H1 (cell line): ENCODE data around the gene CUX1. TPM values are rescaled to one million over a fixed set of nuclear protein-coding genes. Genes with fewer than 3 reads are reported as not detected.

Experiments
- CTCF ChIA-PET: fragments of 300-600 bp; sonication (Branson Sonifier 250); formaldehyde crosslinking; loops from one replicate; lab custom pipeline; 2021; ENCODE audit not compliant: partially characterized antibody; lab: Charles Lee
- POLR2A ChIA-PET: fragments of 300-600 bp; sonication (Branson Sonifier 250); formaldehyde crosslinking; loops from one replicate; lab custom pipeline; 2021; ENCODE audit warnings: inconsistent platforms; ENCODE audit not compliant: partially characterized antibody; lab: Charles Lee
- DNase-seq, 2 experiments: peaks; one replicate each; pipeline versions ENCODE4 v3.0.0 to v3.0.0-alpha.2; 2010 to 2022; ENCODE audit warnings: low spot score in 2 of 2, low read depth in 1 of 2, mixed read lengths in 1 of 2
- FAIRE-seq: peaks from 2 replicates; lab custom pipeline; 2011; peaks lifted over from hg19 to GRCh38; lab: Jason Lieb, UNC
- H2AFZ ChIP-seq: 2 replicates; pipeline ENCODE4 v1.8.1; 2012; ENCODE audit warnings: low read length, inconsistent platforms
- H2AK5ac ChIP-seq: 2 replicates; pipeline ENCODE4 v1.6.1; 2013; ENCODE audit warnings: low read depth, low read length
- H2BK120ac ChIP-seq: replicated peaks from 2 replicates; pipeline ENCODE3; 2013; ENCODE audit warnings: low read depth, low read length, inconsistent platforms
- H2BK12ac ChIP-seq: 2 replicates; pipeline ENCODE4 v1.6.1; 2013; ENCODE audit warnings: low read depth, low read length
- H2BK15ac ChIP-seq: 2 replicates; pipeline ENCODE4 v1.6.1; 2013; ENCODE audit warnings: low read length
- H2BK20ac ChIP-seq: 2 replicates; pipeline ENCODE4 v1.6.1; 2013; ENCODE audit warnings: low read length
- H2BK5ac ChIP-seq: 2 replicates; pipeline ENCODE4 v1.6.1; 2013; ENCODE audit warnings: low read depth, low read length
- H3K14ac ChIP-seq: 2 replicates; pipeline ENCODE4 v1.6.1; 2013; ENCODE audit warnings: inconsistent platforms; ENCODE audit not compliant: insufficient read length
- H3K18ac ChIP-seq: 2 replicates; pipeline ENCODE4 v1.6.1; 2013; ENCODE audit warnings: low read length; ENCODE audit errors: extremely low read depth
- H3K23ac ChIP-seq: 2 replicates; pipeline ENCODE4 v1.6.1; 2013; ENCODE audit warnings: inconsistent platforms; ENCODE audit not compliant: insufficient read length
- H3K23me2 ChIP-seq: 2 replicates; pipeline ENCODE4 v1.6.1; 2013; ENCODE audit warnings: low read depth, low read length
- H3K27ac ChIP-seq: 2 replicates; pipeline ENCODE4 v1.6.1; 2011; ENCODE audit warnings: low read depth, low read length, inconsistent platforms
- H3K27me3 ChIP-seq, 4 experiments: replicated peaks in 1 of 4; 1 replicate in 1 of 4; 2 replicates in 3 of 4; pipeline versions ENCODE4 v1.6.1 to v1.8.1; 2011 to 2013; ENCODE audit warnings: low read length in 3 of 4, mild to moderate bottlenecking in 3 of 4, inconsistent platforms in 2 of 4, mixed read lengths in 2 of 4, moderate library complexity in 1 of 4; ENCODE audit not compliant: control insufficient read depth in 3 of 4, insufficient read depth in 3 of 4; ENCODE audit errors: extremely low read depth in 1 of 4
- H3K36me3 ChIP-seq, 4 experiments: 2 replicates each; pipeline versions ENCODE4 v1.6.1 to v1.8.1; 2011 to 2013; ENCODE audit warnings: mild to moderate bottlenecking in 4 of 4, low read length in 3 of 4, moderate library complexity in 2 of 4, control low read depth in 1 of 4, inconsistent platforms in 1 of 4; ENCODE audit not compliant: insufficient read depth in 4 of 4, control insufficient read depth in 2 of 4
- H3K4ac ChIP-seq: replicated peaks from 2 replicates; pipeline ENCODE3; 2013; ENCODE audit warnings: low read length, low read depth, mixed read lengths, inconsistent platforms; ENCODE audit not compliant: insufficient read length
- H3K4me1 ChIP-seq, 4 experiments: replicated peaks in 1 of 4; 1 replicate in 1 of 4; 2 replicates in 3 of 4; pipeline versions ENCODE4 v1.6.1 to v1.8.1; 2011 to 2013; ENCODE audit warnings: low read length in 3 of 4, inconsistent platforms in 2 of 4, mixed read lengths in 1 of 4; ENCODE audit not compliant: insufficient read depth in 4 of 4, control insufficient read depth in 3 of 4
- H3K4me2 ChIP-seq, 2 experiments: 2 replicates each; pipeline versions ENCODE4 v1.6.1 to v1.8.1; 2011 to 2013; ENCODE audit warnings: low read depth in 2 of 2, low read length in 2 of 2, control low read depth in 1 of 2, inconsistent platforms in 1 of 2, mild to moderate bottlenecking in 1 of 2; ENCODE audit not compliant: insufficient read depth in 1 of 2
- H3K4me3 ChIP-seq, 4 experiments: fragments of 200-600, 300-600 bp in 1 of 4; sonication (generic), shearing (Covaris generic), sonication (Bioruptor Twin) in 1 of 4; 2 replicates each; pipeline versions ENCODE4 v1.5.1 to v1.8.1; 2011 to 2016; ENCODE audit warnings: low read length in 4 of 4, low read depth in 3 of 4, control low read depth in 2 of 4, inconsistent platforms in 2 of 4, mild to moderate bottlenecking in 2 of 4, mixed read lengths in 1 of 4, moderate library complexity in 1 of 4; ENCODE audit not compliant: insufficient read depth in 2 of 4; ENCODE audit errors: extremely low read depth in 1 of 4
- H3K56ac ChIP-seq: replicated peaks from 2 replicates; pipeline ENCODE3; 2013; ENCODE audit warnings: low read depth, mild to moderate bottlenecking, mixed read lengths, low read length, inconsistent platforms; ENCODE audit not compliant: insufficient read length
- H3K79me1 ChIP-seq: 2 replicates; pipeline ENCODE4 v1.6.1; 2013; ENCODE audit warnings: low read depth, low read length, control low read depth
- H3K79me2 ChIP-seq, 2 experiments: 2 replicates each; pipeline versions ENCODE4 v1.6.1 to v1.8.1; 2012 to 2013; ENCODE audit warnings: low read length in 2 of 2, mild to moderate bottlenecking in 2 of 2, inconsistent platforms in 1 of 2; ENCODE audit not compliant: insufficient read depth in 2 of 2, control insufficient read depth in 1 of 2
- H3K9ac ChIP-seq, 4 experiments: replicated peaks in 1 of 4; 1 replicate in 1 of 4; 2 replicates in 3 of 4; pipeline versions ENCODE4 v1.6.1 to v1.8.1; 2011 to 2013; ENCODE audit warnings: low read depth in 3 of 4, low read length in 3 of 4, control low read depth in 2 of 4, mild to moderate bottlenecking in 2 of 4, moderate library complexity in 2 of 4, inconsistent platforms in 1 of 4; ENCODE audit errors: extremely low read depth in 1 of 4
- H3K9me3 ChIP-seq, 2 experiments: 2 replicates each; pipeline versions ENCODE4 v1.6.1 to v1.8.1; 2012 to 2013; ENCODE audit warnings: mild to moderate bottlenecking in 2 of 2, moderate library complexity in 2 of 2, control low read depth in 1 of 2, inconsistent platforms in 1 of 2, low read depth in 1 of 2, low read length in 1 of 2, mixed read lengths in 1 of 2; ENCODE audit not compliant: insufficient read depth in 2 of 2
- H4K20me1 ChIP-seq, 2 experiments: replicated peaks in 1 of 2; 2 replicates each; pipeline versions ENCODE3 to v1.8.1; 2011 to 2013; ENCODE audit warnings: inconsistent platforms in 2 of 2, low read length in 2 of 2, mild to moderate bottlenecking in 1 of 2; ENCODE audit not compliant: insufficient read depth in 2 of 2, control insufficient read depth in 1 of 2
- H4K5ac ChIP-seq: 2 replicates; pipeline ENCODE4 v1.6.1; 2013; ENCODE audit warnings: low read length, low read depth, mixed read lengths, inconsistent platforms; ENCODE audit not compliant: insufficient read length
- H4K8ac ChIP-seq: 2 replicates; pipeline ENCODE4 v1.8.0; 2013; ENCODE audit warnings: mild to moderate bottlenecking, moderate library complexity, low read length, inconsistent platforms; ENCODE audit not compliant: insufficient read depth; ENCODE audit errors: extremely low read depth
- H4K91ac ChIP-seq: replicated peaks from 2 replicates; pipeline ENCODE3; 2013; ENCODE audit warnings: low read length, mixed read lengths, inconsistent platforms; ENCODE audit not compliant: insufficient read length
- EZH2 ChIP-seq: fragments of 200-600 bp; sonication (generic); IDR thresholded peaks from 2 replicates; pipeline ENCODE4 v1.7.1; 2012; ENCODE audit warnings: low read depth, mild to moderate bottlenecking, moderate library complexity, low read length, inconsistent platforms; ENCODE audit not compliant: severe bottlenecking
- WGBS, 2 experiments: shearing (Covaris generic) in 1 of 2; methylation state at CpG; one replicate each; pipeline versions ENCODE4 v1.1.6 to v1.1.7; 2013 to 2015; ENCODE audit warnings: low lambda C conversion rate in 2 of 2, mixed read lengths in 2 of 2, inconsistent platforms in 1 of 2, low coverage in 1 of 2, missing lambda C conversion rate in 1 of 2; ENCODE audit not compliant: insufficient replicate concordance in 2 of 2, insufficient coverage in 1 of 2, insufficient read length in 1 of 2; ENCODE audit errors: extremely low coverage in 1 of 2, missing lambda C conversion rate in 1 of 2; 5-methylcytosine and 5-hydroxymethylcytosine counted together
- polyA plus RNA-seq, 7 experiments: library from polyadenylated mRNA; depleted of rRNA in 3 of 7; stranded (reverse) in 5 of 7; unstranded in 2 of 7; fragments of >200 nt in 5 of 7; fragments of 200-250 nt in 2 of 7; gene quantifications; 1 replicate in 5 of 7; 2 replicates in 1 of 7; 4 replicates in 1 of 7; pipeline versions ENCODE4 v1.2.1 to v1.2.3, GENCODE V29; 2011 to 2013; ENCODE audit warnings: missing spikeins in 2 of 7, mixed read lengths in 2 of 7
- total RNA-seq: library from RNA; stranded (reverse); fragmentation: NEBNext Ultra II Directional; extraction: Animal tissue kit (Norgen Biotek cat#: 25700); gene quantifications from 2 replicates; pipeline ENCODE4 v1.2.1, GENCODE V29; 2021

CUX1 gene
- total and polyA plus RNA-seq, 2 of the 8 experiments (the other 6 are each of a cell fraction or from before 2014, with no cell fraction given): 21.6 to 65.9 TPM

DNA sequence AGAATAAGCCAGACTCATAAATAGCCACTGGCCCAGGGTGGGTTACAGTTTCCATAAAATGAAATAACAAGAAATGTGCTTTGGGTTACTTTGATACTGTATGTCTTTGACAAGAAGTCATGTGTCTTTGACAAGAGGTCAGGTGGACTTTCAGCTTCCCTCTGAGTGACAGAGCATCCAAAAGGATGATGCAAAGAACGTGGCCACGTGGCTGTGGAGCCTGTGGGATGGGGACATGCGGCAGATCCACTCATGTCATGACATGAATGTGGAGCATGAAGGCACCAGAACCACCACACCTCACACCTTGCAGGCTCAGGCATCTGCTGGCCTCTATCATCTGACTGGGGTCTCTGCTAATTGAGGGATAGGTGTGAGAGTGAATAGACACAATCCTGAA lies 37.1 kb upstream of the CUX1 start:
- H3K4me1 ChIP-seq: no peaks in the 10 kb centered on the region; a peak in 1 of 7 replicates
- no peak overlapping the region for H2BK120ac ChIP-seq
- H3K56ac ChIP-seq: no peak overlapping the region
- DNase-seq: no peak
- 100% methylated on average over 3 of the region's 3 CpGs; no CpG with 5 or more reads in 1 of the 2 experiments for whole genome bisulfite sequencing, 2 experiments
- H3K23ac ChIP-seq: no peak overlapping the region
- H4K5ac ChIP-seq: no peak overlapping the region
- no peaks in the 10 kb centered on the region for H4K20me1 ChIP-seq
- H2BK15ac ChIP-seq: no peak overlapping the region
- no peaks in the 10 kb centered on the region for H3K36me3 ChIP-seq
- H3K23me2 ChIP-seq: no peaks in the 10 kb centered on the region
- no peak overlapping the region for H2AFZ ChIP-seq
- TF ChIP-seq EZH2: no peak
- ChIA-PET POLR2A (no interaction called here), CTCF (interaction anchor here (1.2 kb wide), 1 partner anchor 97 kb away, joined by 3 read pairs; no protein-coding TSS in a partner anchor)
- no peak overlapping the region for H3K4me2 ChIP-seq
- no peak overlapping the region for H4K91ac ChIP-seq
- H3K9ac ChIP-seq: no peak overlapping the region
- peak overlapping the region; percentile 68; the same call in 1 of the 2 replicates for H2BK12ac ChIP-seq
- H2AK5ac ChIP-seq: no peak overlapping the region; the same call in 1 of the 2 replicates
- no peak overlapping the region for H3K4ac ChIP-seq
- no peak overlapping the region for H2BK20ac ChIP-seq
- FAIRE-seq: no peak
- no peaks in the 10 kb centered on the region for H3K79me1 ChIP-seq
- H3K4me3 ChIP-seq: no peak overlapping the region
- H3K27me3 ChIP-seq: no peaks in the 10 kb centered on the region; a peak in 1 of 7 replicates
- H3K9me3 ChIP-seq: no peaks in the 10 kb centered on the region
- H3K79me2 ChIP-seq: no peaks in the 10 kb centered on the region
- H3K27ac ChIP-seq: no peak overlapping the region
- no peak overlapping the region; the same call in 1 of the 2 replicates for H3K18ac ChIP-seq
- H2BK5ac ChIP-seq: no peak overlapping the region
- H3K14ac ChIP-seq: no peak overlapping the region
- no peak overlapping the region; the same call in 1 of the 2 replicates for H4K8ac ChIP-seq
